H1 (cell line): ENCODE results near the gene SNX7. TPM values are rescaled to one million over a fixed set of nuclear protein-coding genes. Genes with fewer than 3 reads are reported as not detected.

Experiments used
- CTCF ChIA-PET: fragments of 300-600 bp; sonication (Branson Sonifier 250); formaldehyde crosslinking; loops from one replicate; lab custom pipeline; 2021; ENCODE audit not compliant: partially characterized antibody; lab: Charles Lee
- POLR2A ChIA-PET: fragments of 300-600 bp; sonication (Branson Sonifier 250); formaldehyde crosslinking; loops from one replicate; lab custom pipeline; 2021; ENCODE audit warnings: inconsistent platforms; ENCODE audit not compliant: partially characterized antibody; lab: Charles Lee
- DNase-seq, 2 experiments: peaks; one replicate each; pipeline versions ENCODE4 v3.0.0 to v3.0.0-alpha.2; 2010 to 2022; ENCODE audit warnings: low spot score in 2 of 2, low read depth in 1 of 2, mixed read lengths in 1 of 2
- FAIRE-seq: peaks from 2 replicates; lab custom pipeline; 2011; peaks lifted over from hg19 to GRCh38; lab: Jason Lieb, UNC
- H2AFZ ChIP-seq: 2 replicates; pipeline ENCODE4 v1.8.1; 2012; ENCODE audit warnings: low read length, inconsistent platforms
- H2AK5ac ChIP-seq: 2 replicates; pipeline ENCODE4 v1.6.1; 2013; ENCODE audit warnings: low read depth, low read length
- H2BK120ac ChIP-seq: replicated peaks from 2 replicates; pipeline ENCODE3; 2013; ENCODE audit warnings: low read depth, low read length, inconsistent platforms
- H2BK12ac ChIP-seq: 2 replicates; pipeline ENCODE4 v1.6.1; 2013; ENCODE audit warnings: low read depth, low read length
- H2BK15ac ChIP-seq: 2 replicates; pipeline ENCODE4 v1.6.1; 2013; ENCODE audit warnings: low read length
- H2BK20ac ChIP-seq: 2 replicates; pipeline ENCODE4 v1.6.1; 2013; ENCODE audit warnings: low read length
- H2BK5ac ChIP-seq: 2 replicates; pipeline ENCODE4 v1.6.1; 2013; ENCODE audit warnings: low read depth, low read length
- H3K14ac ChIP-seq: 2 replicates; pipeline ENCODE4 v1.6.1; 2013; ENCODE audit warnings: inconsistent platforms; ENCODE audit not compliant: insufficient read length
- H3K18ac ChIP-seq: 2 replicates; pipeline ENCODE4 v1.6.1; 2013; ENCODE audit warnings: low read length; ENCODE audit errors: extremely low read depth
- H3K23ac ChIP-seq: 2 replicates; pipeline ENCODE4 v1.6.1; 2013; ENCODE audit warnings: inconsistent platforms; ENCODE audit not compliant: insufficient read length
- H3K23me2 ChIP-seq: 2 replicates; pipeline ENCODE4 v1.6.1; 2013; ENCODE audit warnings: low read depth, low read length
- H3K27ac ChIP-seq: 2 replicates; pipeline ENCODE4 v1.6.1; 2011; ENCODE audit warnings: low read depth, low read length, inconsistent platforms
- H3K27me3 ChIP-seq, 4 experiments: replicated peaks in 1 of 4; 1 replicate in 1 of 4; 2 replicates in 3 of 4; pipeline versions ENCODE4 v1.6.1 to v1.8.1; 2011 to 2013; ENCODE audit warnings: low read length in 3 of 4, mild to moderate bottlenecking in 3 of 4, inconsistent platforms in 2 of 4, mixed read lengths in 2 of 4, moderate library complexity in 1 of 4; ENCODE audit not compliant: control insufficient read depth in 3 of 4, insufficient read depth in 3 of 4; ENCODE audit errors: extremely low read depth in 1 of 4
- H3K36me3 ChIP-seq, 4 experiments: 2 replicates each; pipeline versions ENCODE4 v1.6.1 to v1.8.1; 2011 to 2013; ENCODE audit warnings: mild to moderate bottlenecking in 4 of 4, low read length in 3 of 4, moderate library complexity in 2 of 4, control low read depth in 1 of 4, inconsistent platforms in 1 of 4; ENCODE audit not compliant: insufficient read depth in 4 of 4, control insufficient read depth in 2 of 4
- H3K4ac ChIP-seq: replicated peaks from 2 replicates; pipeline ENCODE3; 2013; ENCODE audit warnings: low read length, low read depth, mixed read lengths, inconsistent platforms; ENCODE audit not compliant: insufficient read length
- H3K4me1 ChIP-seq, 4 experiments: replicated peaks in 1 of 4; 1 replicate in 1 of 4; 2 replicates in 3 of 4; pipeline versions ENCODE4 v1.6.1 to v1.8.1; 2011 to 2013; ENCODE audit warnings: low read length in 3 of 4, inconsistent platforms in 2 of 4, mixed read lengths in 1 of 4; ENCODE audit not compliant: insufficient read depth in 4 of 4, control insufficient read depth in 3 of 4
- H3K4me2 ChIP-seq, 2 experiments: 2 replicates each; pipeline versions ENCODE4 v1.6.1 to v1.8.1; 2011 to 2013; ENCODE audit warnings: low read depth in 2 of 2, low read length in 2 of 2, control low read depth in 1 of 2, inconsistent platforms in 1 of 2, mild to moderate bottlenecking in 1 of 2; ENCODE audit not compliant: insufficient read depth in 1 of 2
- H3K4me3 ChIP-seq, 4 experiments: fragments of 200-600, 300-600 bp in 1 of 4; sonication (generic), shearing (Covaris generic), sonication (Bioruptor Twin) in 1 of 4; 2 replicates each; pipeline versions ENCODE4 v1.5.1 to v1.8.1; 2011 to 2016; ENCODE audit warnings: low read length in 4 of 4, low read depth in 3 of 4, control low read depth in 2 of 4, inconsistent platforms in 2 of 4, mild to moderate bottlenecking in 2 of 4, mixed read lengths in 1 of 4, moderate library complexity in 1 of 4; ENCODE audit not compliant: insufficient read depth in 2 of 4; ENCODE audit errors: extremely low read depth in 1 of 4
- H3K56ac ChIP-seq: replicated peaks from 2 replicates; pipeline ENCODE3; 2013; ENCODE audit warnings: low read depth, mild to moderate bottlenecking, mixed read lengths, low read length, inconsistent platforms; ENCODE audit not compliant: insufficient read length
- H3K79me1 ChIP-seq: 2 replicates; pipeline ENCODE4 v1.6.1; 2013; ENCODE audit warnings: low read depth, low read length, control low read depth
- H3K79me2 ChIP-seq, 2 experiments: 2 replicates each; pipeline versions ENCODE4 v1.6.1 to v1.8.1; 2012 to 2013; ENCODE audit warnings: low read length in 2 of 2, mild to moderate bottlenecking in 2 of 2, inconsistent platforms in 1 of 2; ENCODE audit not compliant: insufficient read depth in 2 of 2, control insufficient read depth in 1 of 2
- H3K9ac ChIP-seq, 4 experiments: replicated peaks in 1 of 4; 1 replicate in 1 of 4; 2 replicates in 3 of 4; pipeline versions ENCODE4 v1.6.1 to v1.8.1; 2011 to 2013; ENCODE audit warnings: low read depth in 3 of 4, low read length in 3 of 4, control low read depth in 2 of 4, mild to moderate bottlenecking in 2 of 4, moderate library complexity in 2 of 4, inconsistent platforms in 1 of 4; ENCODE audit errors: extremely low read depth in 1 of 4
- H3K9me3 ChIP-seq, 2 experiments: 2 replicates each; pipeline versions ENCODE4 v1.6.1 to v1.8.1; 2012 to 2013; ENCODE audit warnings: mild to moderate bottlenecking in 2 of 2, moderate library complexity in 2 of 2, control low read depth in 1 of 2, inconsistent platforms in 1 of 2, low read depth in 1 of 2, low read length in 1 of 2, mixed read lengths in 1 of 2; ENCODE audit not compliant: insufficient read depth in 2 of 2
- H4K20me1 ChIP-seq, 2 experiments: replicated peaks in 1 of 2; 2 replicates each; pipeline versions ENCODE3 to v1.8.1; 2011 to 2013; ENCODE audit warnings: inconsistent platforms in 2 of 2, low read length in 2 of 2, mild to moderate bottlenecking in 1 of 2; ENCODE audit not compliant: insufficient read depth in 2 of 2, control insufficient read depth in 1 of 2
- H4K5ac ChIP-seq: 2 replicates; pipeline ENCODE4 v1.6.1; 2013; ENCODE audit warnings: low read length, low read depth, mixed read lengths, inconsistent platforms; ENCODE audit not compliant: insufficient read length
- H4K8ac ChIP-seq: 2 replicates; pipeline ENCODE4 v1.8.0; 2013; ENCODE audit warnings: mild to moderate bottlenecking, moderate library complexity, low read length, inconsistent platforms; ENCODE audit not compliant: insufficient read depth; ENCODE audit errors: extremely low read depth
- H4K91ac ChIP-seq: replicated peaks from 2 replicates; pipeline ENCODE3; 2013; ENCODE audit warnings: low read length, mixed read lengths, inconsistent platforms; ENCODE audit not compliant: insufficient read length
- CBX8 ChIP-seq: fragments of 300-800, 300-1000 bp; sonication (generic); IDR thresholded peaks from 2 replicates; pipeline ENCODE4 v1.7.1; 2016; ENCODE audit warnings: low read depth, low read length, borderline replicate concordance
- polyA plus RNA-seq, 7 experiments: library from polyadenylated mRNA; depleted of rRNA in 3 of 7; stranded (reverse) in 5 of 7; unstranded in 2 of 7; fragments of >200 nt in 5 of 7; fragments of 200-250 nt in 2 of 7; gene quantifications; 1 replicate in 5 of 7; 2 replicates in 1 of 7; 4 replicates in 1 of 7; pipeline versions ENCODE4 v1.2.1 to v1.2.3, GENCODE V29; 2011 to 2013; ENCODE audit warnings: missing spikeins in 2 of 7, mixed read lengths in 2 of 7
- total RNA-seq: library from RNA; stranded (reverse); fragmentation: NEBNext Ultra II Directional; extraction: Animal tissue kit (Norgen Biotek cat#: 25700); gene quantifications from 2 replicates; pipeline ENCODE4 v1.2.1, GENCODE V29; 2021

The SNX7 gene
- total and polyA plus RNA-seq, 2 of the 8 experiments (the other 6 are each of a cell fraction or from before 2014, with no cell fraction given), result 9.2 to 23.8 TPM

- no peak overlapping the region for H3K27ac ChIP-seq
- CTCF ChIA-PET, result interaction anchor here (1.4 kb wide), 1 partner anchor 24 kb away, joined by 7 read pairs; no protein-coding TSS in a partner anchor
- H2AK5ac ChIP-seq, result no peak overlapping the region
- TF ChIP-seq CBX8, result no peak
Observed at GRCh38 chr1:98737835-98738234, 76.3 kb downstream of the SNX7 start.

More at GRCh38 chr1:98737835-98738234, 76.3 kb downstream of the SNX7 start:
- Histone ChIP-seq H3K18ac (no peak overlapping the region), H3K14ac (no peak overlapping the region), H3K4me3 (no peak overlapping the region), H3K56ac (no peak overlapping the region), H4K5ac (no peak overlapping the region), H3K4me1 (no peaks in the 10 kb centered on the region), H2AFZ (no peak overlapping the region), H3K79me1 (no peaks in the 10 kb centered on the region), H3K4ac (no peak overlapping the region), H2BK15ac (no peak overlapping the region), H4K8ac (no peak overlapping the region), H2BK20ac (no peak overlapping the region), H3K9me3 (no peaks in the 10 kb centered on the region), H3K36me3 (no peaks in the 10 kb centered on the region), H2BK12ac (no peak overlapping the region), H4K20me1 (no peaks in the 10 kb centered on the region), H2BK120ac (no peak overlapping the region), H3K79me2 (no peaks in the 10 kb centered on the region), H3K23ac (no peak overlapping the region), H3K27me3 (no peaks in the 10 kb centered on the region), H3K23me2 (no peaks in the 10 kb centered on the region), H3K9ac (no peak overlapping the region), H4K91ac (no peak overlapping the region), H2BK5ac (no peak overlapping the region), H3K4me2 (no peak overlapping the region)
- FAIRE-seq (no peak), DNase-seq (no peak)
- POLR2A ChIA-PET, result no interaction called here
